OCI-M2 (cell line): ENCODE measurements around the gene IQSEC3.
"Not testable (repeated sequence)": the region's sequence is repeated elsewhere in the genome, so short reads cannot be mapped to it uniquely, and the experiment has no call there.

Experiments
- DNase-seq: peaks from one replicate; lab custom pipeline; 2025; ENCODE audit not compliant: unreplicated experiment; lab: John Stamatoyannopoulos, UW

IQSEC3 gene

GRCh38 chr12:212715-213526, 146.4 kb downstream of the IQSEC3 start:
- no peak for DNase-seq

DNA sequence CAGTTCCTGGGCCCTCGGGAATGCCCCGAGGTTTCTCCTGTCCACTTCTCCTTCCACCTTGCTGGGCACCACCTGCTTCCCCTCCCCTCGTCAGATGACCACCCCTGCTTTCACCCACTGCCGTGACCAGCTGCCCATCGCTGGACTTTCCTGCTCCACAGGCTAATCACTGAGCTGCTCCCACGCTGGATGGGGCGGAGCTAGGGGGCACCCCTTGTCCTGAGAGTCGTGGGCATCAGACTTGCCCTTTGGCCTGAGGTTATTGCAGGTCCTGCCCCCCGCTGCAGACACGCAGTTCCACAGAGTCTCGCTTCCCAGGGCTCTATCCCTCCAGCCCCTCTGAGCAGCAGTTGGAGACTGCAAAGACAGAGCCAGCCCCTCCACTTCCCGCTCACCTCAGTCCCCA, 147.0 kb downstream of the IQSEC3 start:
- no peak for DNase-seq

GRCh38 chr12:214003-214741, 147.6 kb downstream of the IQSEC3 start, which contains the start of gene SLC6A12:
SLC6A12 (minus strand) TSS chr12:214157; CDS start chr12:209986, 4,171 bp downstream.
- DNase-seq = no peak

- DNase-seq = no peak
Observed at GRCh38 chr12:215116-215515, 148.5 kb downstream of the IQSEC3 start.

DNA sequence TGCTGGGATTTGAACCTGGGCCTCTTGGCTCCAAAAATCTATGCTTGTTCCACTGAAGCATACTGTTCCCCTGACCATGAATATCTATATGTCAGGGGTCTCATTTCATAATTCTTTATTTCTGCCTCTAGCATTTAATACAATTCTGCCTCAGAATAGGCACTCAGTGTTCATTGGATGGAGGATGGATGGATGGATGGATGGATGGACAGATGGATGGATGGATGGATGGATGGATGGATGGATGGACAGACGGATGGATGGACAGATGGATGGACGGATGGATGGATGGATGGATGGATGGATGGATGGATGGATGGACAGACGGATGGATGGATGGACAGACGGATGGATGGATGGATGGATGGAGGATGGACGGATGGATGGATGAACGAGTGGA, 150.5 kb downstream of the IQSEC3 start:
- not testable (repeated sequence) for DNase-seq

GRCh38 chr12:218221-218620, 151.7 kb downstream of the IQSEC3 start:
- DNase-seq = no peak

- DNase-seq = no peak
Observed at GRCh38 chr12:218728-219590, 152.4 kb downstream of the IQSEC3 start.

DNA sequence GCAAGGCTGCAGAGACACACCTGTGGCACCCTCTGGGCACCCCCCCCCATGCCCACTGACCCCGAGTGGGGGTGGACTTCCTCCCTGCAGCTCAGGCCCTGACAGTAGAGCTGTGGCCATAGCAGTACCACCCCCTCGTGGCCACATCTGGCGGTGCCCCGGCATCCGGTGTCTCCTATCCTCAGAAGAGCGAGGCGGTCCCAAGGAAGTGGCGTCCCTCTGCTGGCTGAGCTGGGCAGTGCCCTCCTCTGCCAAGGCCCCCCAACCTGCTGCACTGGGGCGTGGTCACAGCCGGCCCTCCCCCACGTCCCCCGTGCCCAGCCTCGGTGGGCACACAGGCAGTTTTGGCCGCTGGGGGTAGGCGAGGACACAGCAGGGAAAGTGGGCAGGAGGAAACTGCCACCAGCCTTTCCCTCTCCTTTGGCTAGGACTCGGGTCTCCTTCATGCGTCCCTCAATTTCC, 153.4 kb downstream of the IQSEC3 start:
- DNase-seq = no peak

DNA sequence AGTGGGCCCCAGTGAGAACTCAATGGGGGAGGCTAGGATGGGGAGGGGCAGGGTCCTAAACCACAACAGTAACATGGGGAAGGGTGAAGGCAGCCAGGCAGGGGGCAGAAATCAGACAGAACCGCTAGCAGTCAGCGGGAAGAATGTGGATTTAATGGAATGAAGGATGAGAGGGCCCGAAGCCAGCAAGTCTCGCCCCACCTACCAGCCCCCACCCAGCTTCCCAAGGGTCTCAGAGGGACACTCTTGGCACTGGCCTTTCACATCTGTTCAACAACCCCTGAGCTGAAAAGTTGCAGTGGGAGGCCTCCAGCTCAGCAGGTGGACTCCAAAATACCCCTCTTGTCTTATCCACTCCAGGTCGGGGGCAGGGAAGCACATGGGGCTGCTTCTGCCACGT, 153.9 kb downstream of the IQSEC3 start:
- DNase-seq = no peak

- no peak for DNase-seq
Observed at GRCh38 chr12:220946-221550, 154.5 kb downstream of the IQSEC3 start.

DNA sequence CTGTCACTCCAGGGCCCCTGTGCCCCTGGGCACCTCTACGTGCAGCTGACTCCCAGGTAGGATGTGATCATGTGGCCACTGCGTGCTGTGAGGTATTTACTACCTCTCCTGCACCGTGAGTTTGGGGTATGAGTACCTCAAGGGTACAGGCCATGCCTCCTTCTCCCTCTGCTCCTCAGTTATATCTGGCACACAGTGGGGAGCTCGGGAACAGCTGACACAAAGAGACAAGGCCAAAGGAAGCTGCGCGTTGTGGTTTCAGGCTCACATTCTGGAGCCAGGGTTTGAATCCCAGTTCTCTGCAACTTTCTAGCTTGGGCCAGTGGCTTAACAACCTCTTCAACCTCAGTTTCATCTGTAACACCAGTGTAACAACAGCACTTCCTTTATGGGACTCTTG, 155.2 kb downstream of the IQSEC3 start:
- no peak for DNase-seq

- DNase-seq = no peak
Observed at GRCh38 chr12:223841-224240, 157.3 kb downstream of the IQSEC3 start.

DNA sequence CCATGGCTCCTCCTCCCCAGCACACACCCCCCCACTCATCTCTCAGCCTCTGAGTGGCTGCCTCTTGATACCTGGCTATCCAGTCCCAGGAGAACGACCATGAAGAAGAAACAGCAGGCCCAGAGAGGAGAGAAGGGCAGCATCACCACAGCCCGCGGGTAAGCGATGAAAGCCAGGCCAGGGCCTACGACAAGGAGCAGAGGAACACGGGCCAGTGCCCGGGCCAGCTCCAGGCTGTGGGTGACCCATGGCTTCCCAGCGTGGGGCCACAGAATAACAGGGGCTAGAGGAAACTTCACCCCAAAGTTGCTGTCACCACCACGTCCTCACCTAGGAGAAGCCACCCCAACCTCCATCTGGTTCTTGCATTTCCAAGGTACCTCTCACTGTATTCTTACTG, 157.8 kb downstream of the IQSEC3 start:
- no peak for DNase-seq

DNA sequence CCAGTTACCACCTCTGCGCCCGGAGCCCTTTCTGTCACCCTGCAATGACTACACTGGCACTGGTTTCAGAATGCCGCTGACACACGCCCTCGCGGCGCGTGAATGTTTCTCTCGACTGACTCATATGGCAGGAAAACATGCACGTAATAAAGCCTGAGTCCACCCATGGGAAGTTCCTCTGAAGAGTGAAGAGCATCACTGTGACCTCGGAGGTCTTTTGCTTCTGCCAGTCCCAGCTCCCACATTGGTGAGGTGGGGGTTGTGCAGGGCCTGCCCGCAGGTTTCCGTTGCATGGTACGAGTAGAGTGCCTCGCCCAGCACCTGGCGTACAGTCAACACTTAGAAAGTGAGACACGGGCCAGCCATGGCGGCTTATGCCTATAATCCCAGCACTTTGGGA, 158.4 kb downstream of the IQSEC3 start:
- DNase-seq = no peak

GRCh38 chr12:226401-226800, 159.8 kb downstream of the IQSEC3 start:
- DNase-seq = no peak

GRCh38 chr12:227286-227915, 160.8 kb downstream of the IQSEC3 start:
- no peak for DNase-seq
